Natural killer cell (primary cell): Measurements from ENCODE around the gene MR1. TPM values are rescaled to one million over a fixed set of nuclear protein-coding genes. Genes with fewer than 3 reads are reported as not detected.

Experiments used
- ATAC-seq, 3 donors: fragments of 150-1000 bp in 2 of 3; fragments of 200-7000 bp in 1 of 3; cut with Tn5 transposase; 1 replicate in 1 of 3; 2 replicates in 2 of 3; pipeline ENCODE4 v1.10.0; 2021; ENCODE audit warnings: mild to moderate bottlenecking in 2 of 3, moderate library complexity in 2 of 3
- DNase-seq, 2 donors: peaks; one replicate each; pipeline versions ENCODE4 v3.0.0 to v3.0.0-alpha.2; 2013 to 2021; ENCODE audit warnings: mixed read lengths in 1 of 2
- H3K27ac ChIP-seq: one replicate; pipeline ENCODE4 v1.5.1; 2013; ENCODE audit warnings: mild to moderate bottlenecking, low read length
- H3K27me3 ChIP-seq: one replicate; pipeline ENCODE4 v1.6.1; 2013; ENCODE audit warnings: low read length; ENCODE audit not compliant: control insufficient read depth, insufficient read depth
- H3K36me3 ChIP-seq: one replicate; pipeline ENCODE4 v1.6.1; 2013; ENCODE audit warnings: low read length; ENCODE audit not compliant: control insufficient read depth, insufficient read depth
- H3K4me1 ChIP-seq: one replicate; pipeline ENCODE4 v1.6.1; 2013; ENCODE audit warnings: low read length; ENCODE audit not compliant: control insufficient read depth, insufficient read depth
- H3K4me3 ChIP-seq: one replicate; pipeline ENCODE4 v1.5.1; 2013; ENCODE audit warnings: low read length
- H3K9me3 ChIP-seq: one replicate; pipeline ENCODE4 v1.6.1; 2013; ENCODE audit warnings: low read length; ENCODE audit not compliant: control insufficient read depth, insufficient read depth
- H3K27ac Mint-ChIP-seq, 2 donors: one replicate each; pipeline ENCODE4 v1.8.0; 2022; ENCODE audit warnings: mild to moderate bottlenecking in 2 of 2, mixed read lengths in 2 of 2, moderate library complexity in 1 of 2
- H3K27me3 Mint-ChIP-seq, 2 donors: one replicate each; pipeline ENCODE4 v1.8.0; 2022; ENCODE audit warnings: low read depth in 2 of 2, mixed read lengths in 2 of 2
- H3K36me3 Mint-ChIP-seq: one replicate; pipeline ENCODE4 v1.8.0; 2022; ENCODE audit warnings: mixed read lengths
- H3K4me1 Mint-ChIP-seq, 2 donors: one replicate each; pipeline ENCODE4 v1.8.0; 2022; ENCODE audit warnings: mixed read lengths in 2 of 2
- H3K4me3 Mint-ChIP-seq: one replicate; pipeline ENCODE4 v1.8.0; 2022; ENCODE audit warnings: mild to moderate bottlenecking, moderate library complexity, mixed read lengths
- H3K9me3 Mint-ChIP-seq, 2 donors: one replicate each; pipeline ENCODE4 v1.8.0; 2022; ENCODE audit warnings: mixed read lengths in 2 of 2
- WGBS: methylation state at CpG from one replicate; pipeline ENCODE4 v1.1.7; 2013; ENCODE audit warnings: missing lambda C conversion rate; ENCODE audit not compliant: insufficient coverage; 5-methylcytosine and 5-hydroxymethylcytosine counted together
- intact Hi-C: fragments of 100-400 bp; cut with micrococcal nuclease; formaldehyde crosslinking; loops from one replicate; pipeline ENCODE4 v1.14.2; 2022
- total RNA-seq, 4 donors: library from RNA; stranded (reverse); fragments of 120-200 nt in 1 of 4; gene quantifications; one replicate each; pipeline versions ENCODE4 v1.2.3 to v1.2.4, GENCODE V29; 2013 to 2022
- TF ChIP-seq, protein P1 (sequence below): fragments of 200-600 bp; IDR thresholded peaks from one replicate; pipeline ENCODE4 v1.8.0; 2022; ENCODE audit warnings: antibody characterized with exemption

The MR1 gene
- total RNA-seq, 3 donors from 2014 or later (not counting 1 experiment from before 2014, with no cell fraction given), result 27.8 to 35.3 (median 34.6) TPM

DNA sequence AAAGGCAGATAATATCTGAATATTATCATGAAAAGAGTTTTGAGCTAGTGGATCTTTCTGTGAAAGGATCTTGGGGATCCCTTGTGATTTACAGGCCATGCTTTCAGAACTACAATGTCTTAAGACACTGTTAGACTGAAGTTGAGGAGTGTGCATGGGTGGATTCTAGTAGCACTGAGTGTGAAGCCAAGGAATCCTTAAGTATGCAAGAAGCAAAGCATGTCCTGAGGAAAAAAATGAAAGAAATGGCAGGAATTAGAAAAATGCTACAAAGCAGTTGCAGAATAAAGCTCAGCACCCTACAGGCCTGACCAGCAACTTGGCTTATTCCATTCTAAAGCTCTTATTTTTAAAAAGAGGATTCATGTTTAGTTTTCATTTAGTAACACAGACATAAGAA, 23.0 kb upstream of the MR1 start:
- TF ChIP-seq, protein P1, sequence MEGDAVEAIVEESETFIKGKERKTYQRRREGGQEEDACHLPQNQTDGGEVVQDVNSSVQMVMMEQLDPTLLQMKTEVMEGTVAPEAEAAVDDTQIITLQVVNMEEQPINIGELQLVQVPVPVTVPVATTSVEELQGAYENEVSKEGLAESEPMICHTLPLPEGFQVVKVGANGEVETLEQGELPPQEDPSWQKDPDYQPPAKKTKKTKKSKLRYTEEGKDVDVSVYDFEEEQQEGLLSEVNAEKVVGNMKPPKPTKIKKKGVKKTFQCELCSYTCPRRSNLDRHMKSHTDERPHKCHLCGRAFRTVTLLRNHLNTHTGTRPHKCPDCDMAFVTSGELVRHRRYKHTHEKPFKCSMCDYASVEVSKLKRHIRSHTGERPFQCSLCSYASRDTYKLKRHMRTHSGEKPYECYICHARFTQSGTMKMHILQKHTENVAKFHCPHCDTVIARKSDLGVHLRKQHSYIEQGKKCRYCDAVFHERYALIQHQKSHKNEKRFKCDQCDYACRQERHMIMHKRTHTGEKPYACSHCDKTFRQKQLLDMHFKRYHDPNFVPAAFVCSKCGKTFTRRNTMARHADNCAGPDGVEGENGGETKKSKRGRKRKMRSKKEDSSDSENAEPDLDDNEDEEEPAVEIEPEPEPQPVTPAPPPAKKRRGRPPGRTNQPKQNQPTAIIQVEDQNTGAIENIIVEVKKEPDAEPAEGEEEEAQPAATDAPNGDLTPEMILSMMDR, result no peak
- Mint-ChIP-seq H3K27ac (no peak overlapping the region), H3K27me3 (no peaks in the 10 kb centered on the region), H3K36me3 (no peaks in the 10 kb centered on the region), H3K4me1 (peaks cover 47 to 52% of the 10 kb centered on the region in 2 donors), H3K9me3 (no peaks in the 10 kb centered on the region), H3K4me3 (no peak overlapping the region)
- Histone ChIP-seq H3K4me3 (no peak overlapping the region), H3K36me3 (no peaks in the 10 kb centered on the region), H3K27ac (no peak overlapping the region), H3K4me1 (peaks cover 14% of the 10 kb centered on the region), H3K9me3 (no peaks in the 10 kb centered on the region), H3K27me3 (no peaks in the 10 kb centered on the region)
- DNase-seq (no peak), ATAC-seq (no peak)
- intact Hi-C loops, result no loop called here

DNA sequence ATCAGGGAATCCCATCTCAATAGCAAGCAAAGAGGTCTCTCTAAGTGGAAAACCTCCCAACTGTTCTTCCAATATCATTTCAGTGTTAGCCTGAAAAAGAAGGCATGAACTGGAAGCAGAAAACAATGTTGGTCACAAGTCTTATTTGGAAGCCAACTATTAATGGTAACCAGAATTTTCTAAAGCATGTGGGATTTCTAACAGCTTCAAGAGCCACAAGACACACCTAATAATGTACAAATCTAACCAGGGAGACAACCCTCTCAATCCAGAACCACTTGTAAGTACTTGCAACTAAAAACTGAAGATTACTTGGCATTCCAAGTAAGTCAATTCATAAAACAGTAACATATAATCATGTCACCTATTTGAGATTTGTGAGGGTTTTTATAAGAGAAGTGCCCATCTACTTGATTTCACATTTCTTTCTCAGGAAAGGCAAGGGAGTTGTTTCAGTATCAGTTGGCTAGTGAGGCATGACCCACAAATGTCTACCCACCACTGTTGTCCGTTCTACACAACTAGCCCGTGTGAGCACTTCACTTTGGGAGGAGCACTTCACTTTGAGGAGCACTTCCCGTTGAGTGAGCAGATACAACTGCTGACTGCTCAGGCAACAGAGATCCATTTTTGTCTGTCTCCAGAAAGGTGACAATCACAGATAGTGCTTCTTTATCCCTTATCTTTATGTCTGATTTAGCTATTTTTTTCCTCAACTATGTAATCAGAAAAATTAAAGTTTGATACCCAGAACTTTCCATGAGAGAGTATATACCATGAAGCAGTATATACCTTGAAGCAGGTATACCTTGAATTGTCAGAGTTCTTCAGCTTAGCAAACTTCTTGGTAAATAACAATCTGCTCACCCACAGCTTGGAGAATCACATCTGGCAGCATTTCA, 22.2 kb upstream of the MR1 start:
- no peaks in the 10 kb centered on the region for H3K27me3 Mint-ChIP-seq
- no peak overlapping the region for H3K27ac ChIP-seq
- TF ChIP-seq, protein P1, result no peak
- H3K4me3 ChIP-seq, result no peak overlapping the region
- H3K4me1 ChIP-seq, result peaks cover 14% of the 10 kb centered on the region
- DNase-seq (no peak), ATAC-seq (no peak)
- 60% methylated on average over 3 of the region's 3 CpGs for WGBS
- no peak overlapping the region for H3K4me3 Mint-ChIP-seq
- H3K27ac Mint-ChIP-seq, result no peak overlapping the region
- intact Hi-C loops, result no loop called here
- H3K9me3 ChIP-seq, result no peaks in the 10 kb centered on the region
- peaks cover 44 to 49% of the 10 kb centered on the region in 2 donors for H3K4me1 Mint-ChIP-seq
- no peaks in the 10 kb centered on the region for H3K36me3 Mint-ChIP-seq
- no peaks in the 10 kb centered on the region for H3K9me3 Mint-ChIP-seq
- no peaks in the 10 kb centered on the region for H3K27me3 ChIP-seq
- no peaks in the 10 kb centered on the region for H3K36me3 ChIP-seq

DNA sequence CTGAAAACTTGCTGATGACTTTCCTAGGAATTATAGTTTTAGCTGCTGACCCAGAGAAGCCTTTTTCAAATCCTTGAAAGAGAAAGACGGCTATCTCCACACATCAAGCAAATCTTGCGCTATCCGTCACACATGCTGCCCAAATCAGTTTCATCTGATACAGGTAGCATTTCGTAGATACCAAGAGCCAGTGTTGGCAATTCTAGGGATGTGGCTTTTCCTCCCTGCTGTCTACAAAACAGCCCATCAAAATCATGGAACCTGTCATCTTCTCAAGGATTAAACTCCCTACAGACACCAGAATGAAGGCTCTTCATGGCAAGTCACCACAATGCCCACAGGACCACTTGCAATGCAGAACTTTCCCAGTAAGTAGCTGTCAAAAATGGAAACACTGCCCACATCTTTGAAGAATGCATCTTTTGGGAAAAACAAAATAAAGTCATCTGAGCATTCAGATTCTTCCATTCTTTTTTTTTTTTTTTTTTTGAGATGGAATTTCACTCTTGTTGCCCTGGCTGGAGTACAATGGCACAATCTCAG, 21.5 kb upstream of the MR1 start:
- Mint-ChIP-seq H3K4me1 (peaks cover 38 to 43% of the 10 kb centered on the region in 2 donors), H3K27ac (no peak overlapping the region), H3K36me3 (no peaks in the 10 kb centered on the region), H3K9me3 (no peaks in the 10 kb centered on the region), H3K4me3 (no peak overlapping the region), H3K27me3 (no peaks in the 10 kb centered on the region)
- no peak for ATAC-seq
- Histone ChIP-seq H3K27ac (no peak overlapping the region), H3K9me3 (no peaks in the 10 kb centered on the region), H3K36me3 (no peaks in the 10 kb centered on the region), H3K4me1 (peaks cover 14% of the 10 kb centered on the region), H3K4me3 (no peak overlapping the region), H3K27me3 (no peaks in the 10 kb centered on the region)
- TF ChIP-seq, protein P1, result no peak
- 93% methylated on average over 4 of the region's 4 CpGs for WGBS
- no peak for DNase-seq
- intact Hi-C loops, result no loop called here
